K562 (cell line): ENCODE results near the gene TRIM37. TPM values are rescaled to one million over a fixed set of nuclear protein-coding genes. Genes with fewer than 3 reads are reported as not detected.

Experiments used
- BCOR ChIP-seq: fragments of 450-650 bp; IDR thresholded peaks from 2 replicates; pipeline ENCODE4 v1.6.1; 2016
- HOXB6 ChIP-seq: fragments of 250-450 bp; sonication (Bioruptor Pico); IDR thresholded peaks from 2 replicates; pipeline ENCODE4 v1.5.1; 2022; ENCODE audit warnings: mild to moderate bottlenecking, borderline replicate concordance
- MNT ChIP-seq, 2 experiments: fragments of 450-650 bp; conservative IDR thresholded peaks; 2 replicates each; pipeline ENCODE4 v1.6.1; 2017; ENCODE audit warnings: mild to moderate bottlenecking in 2 of 2, moderate library complexity in 2 of 2
- NELFE ChIP-seq: IDR thresholded peaks from 2 replicates; pipeline ENCODE4 v1.6.1; 2011; ENCODE audit warnings: mild to moderate bottlenecking; ENCODE audit not compliant: insufficient read depth, insufficient read length
- NFXL1 ChIP-seq: fragments of 450-650 bp; formaldehyde crosslinking; IDR thresholded peaks from 2 replicates; pipeline ENCODE4 v1.4.0; 2021; ENCODE audit warnings: mild to moderate bottlenecking
- NR0B1 ChIP-seq: fragments of 450-650 bp; IDR thresholded peaks from one replicate; pipeline ENCODE4 v1.6.1; 2018; ENCODE audit warnings: mild to moderate bottlenecking, moderate library complexity; ENCODE audit not compliant: partially characterized antibody
- NR3C1 ChIP-seq: sonication (generic); formaldehyde crosslinking; IDR thresholded peaks from 2 replicates; pipeline ENCODE4 v1.8.1; 2022; ENCODE audit warnings: missing genetic modification reagents
- PHB ChIP-seq: fragments of 250-450 bp; sonication (Bioruptor Pico); IDR thresholded peaks from 2 replicates; pipeline ENCODE4 v1.5.0; 2021
- PTTG1 ChIP-seq: fragments of 450-650 bp; IDR thresholded peaks from 2 replicates; pipeline ENCODE4 v1.6.1; 2016; ENCODE audit warnings: low read depth, mild to moderate bottlenecking, missing genetic modification characterization, missing compliant biosample characterization
- RBM15 ChIP-seq: fragments of 200-400 bp; formaldehyde crosslinking; IDR thresholded peaks from 2 replicates; pipeline ENCODE4 v1.6.1; 2018; ENCODE audit warnings: mild to moderate bottlenecking, low read length, moderate library complexity; ENCODE audit not compliant: insufficient read depth
- SNAPC5 ChIP-seq: fragments of 250-450 bp; sonication (Bioruptor Pico); IDR thresholded peaks from 2 replicates; pipeline ENCODE4 v1.8.0; 2021; ENCODE audit warnings: moderate library complexity, mild to moderate bottlenecking, inconsistent platforms
- TRIM24 ChIP-seq, 2 experiments: fragments of 450-650 bp; IDR thresholded peaks; 2 replicates each; pipeline ENCODE4 v1.6.1; 2016
- USF2 ChIP-seq: sonication (generic); formaldehyde crosslinking; IDR thresholded peaks from 2 replicates; pipeline ENCODE4 v1.5.0; 2020; ENCODE audit warnings: missing genetic modification reagents
- polyA plus RNA-seq, 8 experiments: library from polyadenylated mRNA; depleted of rRNA in 4 of 8; stranded (reverse) in 5 of 8; unstranded in 3 of 8; fragments of >200 nt; fragmentation: Nextera tagmentation in 2 of 8; fragmentation: Illumina TruSeq in 1 of 8; extraction: Ambion mirVana in 2 of 8; extraction: Trizol in 1 of 8; gene quantifications; 2 replicates each; pipeline versions ENCODE4 v1.2.1 to v1.2.3, GENCODE V29; 2011 to 2014; ENCODE audit warnings: inconsistent platforms in 1 of 8, missing spikeins in 1 of 8
- total RNA-seq, 7 experiments: library from RNA; depleted of rRNA in 6 of 7; stranded (reverse); fragments of >200 nt in 6 of 7; fragmentation: Illumina TruSeq in 2 of 7; extraction: Trizol in 2 of 7; gene quantifications; 2 replicates each; pipeline versions ENCODE4 v1.2.1 to v1.2.3, GENCODE V29; 2011 to 2021; ENCODE audit warnings: low replicate concordance in 1 of 7
- TF ChIP-seq, protein P1 (sequence below): sonication (generic); formaldehyde crosslinking; IDR thresholded peaks from 2 replicates; pipeline ENCODE4 v1.8.0; 2023; ENCODE audit warnings: missing genetic modification reagents, mild to moderate bottlenecking, borderline replicate concordance
- TF ChIP-seq, protein P2 (sequence below): fragments of 250-450 bp; sonication (Bioruptor Pico); IDR thresholded peaks from 2 replicates; pipeline ENCODE4 v1.4.0; 2020

TRIM37 gene
- total and polyA plus RNA-seq, 9 of the 15 experiments (the other 6 are each of a cell fraction or from before 2014, with no cell fraction given) = 4.5 to 31.4 (median 23.8) TPM

DNA sequence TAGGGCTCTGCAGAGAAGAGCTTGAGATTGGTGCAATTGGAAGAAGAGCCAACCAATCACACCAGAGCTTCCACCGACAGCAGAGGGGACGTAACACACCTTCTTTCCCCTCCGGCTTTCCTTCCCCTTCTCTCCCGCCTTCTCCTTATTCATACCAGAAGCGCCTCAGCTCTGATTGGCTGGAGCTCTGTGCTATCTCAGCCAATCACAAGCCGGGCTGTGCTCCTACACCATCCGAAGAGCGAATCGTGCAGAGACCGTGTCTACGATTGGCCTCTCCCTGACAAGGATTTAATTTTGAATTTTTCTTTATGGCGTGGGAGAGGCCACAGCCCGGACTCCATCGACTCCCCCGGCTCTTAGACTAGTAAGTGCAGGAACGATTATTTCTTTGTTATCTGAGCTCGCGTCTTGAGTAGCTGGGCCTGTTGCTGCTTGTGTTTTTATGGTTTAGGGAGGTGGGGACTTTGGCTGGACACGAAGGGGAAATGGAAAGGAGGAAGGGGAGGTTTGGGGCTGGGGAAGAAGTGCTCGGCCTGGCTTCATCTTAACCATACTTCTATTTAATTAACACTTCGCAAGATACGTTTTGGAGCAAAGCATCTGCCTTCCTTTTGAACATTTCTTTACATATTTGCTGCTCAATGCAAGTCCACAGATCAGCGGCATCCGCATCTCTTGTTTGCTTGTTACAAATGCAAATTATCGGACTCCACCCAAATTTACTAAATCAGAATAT lies 48.9 kb upstream of the TRIM37 start, which contains the start of gene PRR11 (continued):
- peak in 1 of 2 experiments; percentile 13; a peak in 1 of 4 replicates for TF ChIP-seq TRIM24 (IDR thresholded peaks at IDR 0.05)
- TF ChIP-seq, protein P1, sequence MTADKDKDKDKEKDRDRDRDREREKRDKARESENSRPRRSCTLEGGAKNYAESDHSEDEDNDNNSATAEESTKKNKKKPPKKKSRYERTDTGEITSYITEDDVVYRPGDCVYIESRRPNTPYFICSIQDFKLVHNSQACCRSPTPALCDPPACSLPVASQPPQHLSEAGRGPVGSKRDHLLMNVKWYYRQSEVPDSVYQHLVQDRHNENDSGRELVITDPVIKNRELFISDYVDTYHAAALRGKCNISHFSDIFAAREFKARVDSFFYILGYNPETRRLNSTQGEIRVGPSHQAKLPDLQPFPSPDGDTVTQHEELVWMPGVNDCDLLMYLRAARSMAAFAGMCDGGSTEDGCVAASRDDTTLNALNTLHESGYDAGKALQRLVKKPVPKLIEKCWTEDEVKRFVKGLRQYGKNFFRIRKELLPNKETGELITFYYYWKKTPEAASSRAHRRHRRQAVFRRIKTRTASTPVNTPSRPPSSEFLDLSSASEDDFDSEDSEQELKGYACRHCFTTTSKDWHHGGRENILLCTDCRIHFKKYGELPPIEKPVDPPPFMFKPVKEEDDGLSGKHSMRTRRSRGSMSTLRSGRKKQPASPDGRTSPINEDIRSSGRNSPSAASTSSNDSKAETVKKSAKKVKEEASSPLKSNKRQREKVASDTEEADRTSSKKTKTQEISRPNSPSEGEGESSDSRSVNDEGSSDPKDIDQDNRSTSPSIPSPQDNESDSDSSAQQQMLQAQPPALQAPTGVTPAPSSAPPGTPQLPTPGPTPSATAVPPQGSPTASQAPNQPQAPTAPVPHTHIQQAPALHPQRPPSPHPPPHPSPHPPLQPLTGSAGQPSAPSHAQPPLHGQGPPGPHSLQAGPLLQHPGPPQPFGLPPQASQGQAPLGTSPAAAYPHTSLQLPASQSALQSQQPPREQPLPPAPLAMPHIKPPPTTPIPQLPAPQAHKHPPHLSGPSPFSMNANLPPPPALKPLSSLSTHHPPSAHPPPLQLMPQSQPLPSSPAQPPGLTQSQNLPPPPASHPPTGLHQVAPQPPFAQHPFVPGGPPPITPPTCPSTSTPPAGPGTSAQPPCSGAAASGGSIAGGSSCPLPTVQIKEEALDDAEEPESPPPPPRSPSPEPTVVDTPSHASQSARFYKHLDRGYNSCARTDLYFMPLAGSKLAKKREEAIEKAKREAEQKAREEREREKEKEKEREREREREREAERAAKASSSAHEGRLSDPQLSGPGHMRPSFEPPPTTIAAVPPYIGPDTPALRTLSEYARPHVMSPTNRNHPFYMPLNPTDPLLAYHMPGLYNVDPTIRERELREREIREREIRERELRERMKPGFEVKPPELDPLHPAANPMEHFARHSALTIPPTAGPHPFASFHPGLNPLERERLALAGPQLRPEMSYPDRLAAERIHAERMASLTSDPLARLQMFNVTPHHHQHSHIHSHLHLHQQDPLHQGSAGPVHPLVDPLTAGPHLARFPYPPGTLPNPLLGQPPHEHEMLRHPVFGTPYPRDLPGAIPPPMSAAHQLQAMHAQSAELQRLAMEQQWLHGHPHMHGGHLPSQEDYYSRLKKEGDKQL (CRISPR knock-in tag) = no peak
- TF ChIP-seq, protein P2, sequence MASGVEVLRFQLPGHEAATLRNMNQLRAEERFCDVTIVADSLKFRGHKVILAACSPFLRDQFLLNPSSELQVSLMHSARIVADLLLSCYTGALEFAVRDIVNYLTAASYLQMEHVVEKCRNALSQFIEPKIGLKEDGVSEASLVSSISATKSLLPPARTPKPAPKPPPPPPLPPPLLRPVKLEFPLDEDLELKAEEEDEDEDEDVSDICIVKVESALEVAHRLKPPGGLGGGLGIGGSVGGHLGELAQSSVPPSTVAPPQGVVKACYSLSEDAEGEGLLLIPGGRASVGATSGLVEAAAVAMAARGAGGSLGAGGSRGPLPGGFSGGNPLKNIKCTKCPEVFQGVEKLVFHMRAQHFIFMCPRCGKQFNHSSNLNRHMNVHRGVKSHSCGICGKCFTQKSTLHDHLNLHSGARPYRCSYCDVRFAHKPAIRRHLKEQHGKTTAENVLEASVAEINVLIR (CRISPR knock-in tag) = no peak
- no peak for TF ChIP-seq NELFE
- no peak for TF ChIP-seq USF2 (CRISPR knock-in tag)
- no peak for TF ChIP-seq NFXL1 (CRISPR knock-in tag)
- no peak for TF ChIP-seq NR0B1
- TF ChIP-seq RBM15 = no peak
- no peak for TF ChIP-seq PHB
- no peak for TF ChIP-seq PTTG1 (tag)
- peak in 1 of 2 experiments; percentile 71; a peak in 2 of 4 replicates for TF ChIP-seq MNT (conservative IDR thresholded peaks at IDR 0.05)
- 0 out of 2 replicates have a peak, but pooled peaks have one; percentile 29 for TF ChIP-seq BCOR
- no peak for TF ChIP-seq HOXB6 (CRISPR knock-in tag)
- no peak for TF ChIP-seq SNAPC5 (CRISPR knock-in tag)
- TF ChIP-seq NR3C1 (CRISPR knock-in tag) = no peak
